Uterus (tissue), 2 donors: ENCODE data around the gene FIBCD1.

Source experiments
- CTCF ChIP-seq, 4 experiments: fragments of 200-600 bp in 2 of 4; fragments of 450-650 bp in 2 of 4; sonication (generic) in 2 of 4; IDR thresholded peaks; one replicate each; pipeline ENCODE4 v1.5.1; 2016 to 2019; ENCODE audit warnings: antibody characterized with exemption in 4 of 4, mild to moderate bottlenecking in 2 of 4, moderate library complexity in 1 of 4
- POLR2A ChIP-seq, 2 donors: fragments of 450-650 bp; IDR thresholded peaks; one replicate each; pipeline ENCODE4 v1.6.1; 2016; ENCODE audit warnings: antibody characterized with exemption in 2 of 2, mild to moderate bottlenecking in 1 of 2, moderate library complexity in 1 of 2

- TF ChIP-seq POLR2A (IDR thresholded peaks at IDR 0.05) (no peak), CTCF (IDR thresholded peaks at IDR 0.05) (no peak)
These were observed at the start of gene FIBCD1 for GRCh38 chr9:130938652-130939404.
